Measurements from ENCODE around the gene TMED9.
"Not testable (repeated sequence)": the region's sequence is repeated elsewhere in the genome, so short reads cannot be mapped to it uniquely, and the experiment has no call there.

Gene TMED9

GRCh38 chr5:177606071-177607051, 14.4 kb downstream of the TMED9 start:
- DNase-seq: no peak

GRCh38 chr5:177607115-177607451, 15.1 kb downstream of the TMED9 start:
- no peak for DNase-seq

GRCh38 chr5:177607452-177608192, 15.6 kb downstream of the TMED9 start:
- DNase-seq: peak; percentile 83

- DNase-seq: no peak
Observed at GRCh38 chr5:177608243-177609075, 16.5 kb downstream of the TMED9 start.

GRCh38 chr5:177609076-177610059, 17.4 kb downstream of the TMED9 start:
- DNase-seq: no peak

- DNase-seq: no peak
Observed at GRCh38 chr5:177610131-177610769, 18.2 kb downstream of the TMED9 start.

GRCh38 chr5:177610770-177611445, 18.9 kb downstream of the TMED9 start:
- DNase-seq: no peak

GRCh38 chr5:177611446-177612214, 19.6 kb downstream of the TMED9 start:
- no peak for DNase-seq

GRCh38 chr5:177612215-177612673, 20.2 kb downstream of the TMED9 start:
- no peak for DNase-seq

- no peak for DNase-seq
Observed at GRCh38 chr5:177620560-177620959, 28.6 kb downstream of the TMED9 start.

GRCh38 chr5:177624172-177624571, 32.2 kb downstream of the TMED9 start:
- DNase-seq: not testable (repeated sequence)

GRCh38 chr5:177630186-177630585, 38.2 kb downstream of the TMED9 start:
- peak; percentile 13 for DNase-seq

- not testable (repeated sequence) for DNase-seq
Observed at GRCh38 chr5:177634912-177635311, 42.9 kb downstream of the TMED9 start.

GRCh38 chr5:177645462-177645861, 53.5 kb downstream of the TMED9 start:
- not testable (repeated sequence) for DNase-seq

Data from fibroblast of skin of scalp (primary cell).